Common myeloid progenitor, CD34-positive (primary cell): ENCODE data around the gene CGGBP1.

Experiments
- CTCF ChIA-PET: fragments of 350-600 bp; sonication (Branson Sonifier 250); formaldehyde crosslinking; loops from one replicate; lab custom pipeline; 2021; ENCODE audit warnings: antibody characterized with exemption; lab: Charles Lee
- POLR2A ChIA-PET: fragments of 350-600 bp; sonication (Branson Sonifier 250); formaldehyde crosslinking; loops from one replicate; lab custom pipeline; 2021; ENCODE audit warnings: antibody characterized with exemption; lab: Charles Lee
- DNase-seq, 3 donors: peaks; one replicate each; pipeline versions ENCODE4 v3.0.0 to v3.0.0-alpha.2; 2013
- H3K27ac ChIP-seq, 2 experiments: 1 replicate in 1 of 2; 2 replicates in 1 of 2; pipeline ENCODE4 v1.7.0; 2013; ENCODE audit warnings: inconsistent platforms in 2 of 2, low read length in 2 of 2, mild to moderate bottlenecking in 2 of 2, low read depth in 1 of 2, moderate library complexity in 1 of 2; ENCODE audit not compliant: severe bottlenecking in 2 of 2, insufficient read depth in 1 of 2, poor library complexity in 1 of 2
- H3K27me3 ChIP-seq, 5 experiments: replicated peaks in 2 of 5; 1 replicate in 3 of 5; 2 replicates in 2 of 5; pipeline versions ENCODE4 v1.6.1 to v1.7.0; 2013; ENCODE audit warnings: low read length in 4 of 5, mild to moderate bottlenecking in 2 of 5, moderate library complexity in 2 of 5, inconsistent platforms in 1 of 5; ENCODE audit not compliant: insufficient read depth in 5 of 5, control insufficient read depth in 4 of 5
- H3K36me3 ChIP-seq, 4 experiments: 1 replicate in 2 of 4; 2 replicates in 2 of 4; pipeline versions ENCODE4 v1.6.1 to v1.7.0; 2013; ENCODE audit warnings: low read length in 3 of 4, control low read depth in 1 of 4, mild to moderate bottlenecking in 1 of 4; ENCODE audit not compliant: control insufficient read depth in 4 of 4, insufficient read depth in 4 of 4
- H3K4me1 ChIP-seq, 4 experiments: 1 replicate in 3 of 4; 2 replicates in 1 of 4; pipeline versions ENCODE4 v1.6.1 to v1.7.1; 2013; ENCODE audit warnings: low read length in 3 of 4, mild to moderate bottlenecking in 3 of 4, control low read depth in 1 of 4, inconsistent platforms in 1 of 4, moderate library complexity in 1 of 4; ENCODE audit not compliant: control insufficient read depth in 4 of 4, insufficient read depth in 4 of 4; ENCODE audit errors: control extremely low read depth in 1 of 4
- H3K4me3 ChIP-seq, 7 experiments: 1 replicate in 4 of 7; 2 replicates in 3 of 7; pipeline versions ENCODE4 v1.5.1 to v1.7.0; 2013; ENCODE audit warnings: mild to moderate bottlenecking in 7 of 7, low read length in 6 of 7, moderate library complexity in 6 of 7, inconsistent platforms in 2 of 7, low read depth in 2 of 7, control low read depth in 1 of 7; ENCODE audit not compliant: insufficient read depth in 4 of 7, control insufficient read depth in 1 of 7; ENCODE audit errors: extremely low read depth in 1 of 7
- H3K9me3 ChIP-seq, 5 experiments: 1 replicate in 4 of 5; 2 replicates in 1 of 5; pipeline versions ENCODE4 v1.6.1 to v1.7.1; 2013; ENCODE audit warnings: low read length in 4 of 5, mild to moderate bottlenecking in 2 of 5, inconsistent platforms in 1 of 5, low read depth in 1 of 5, moderate library complexity in 1 of 5; ENCODE audit not compliant: control insufficient read depth in 4 of 5, insufficient read depth in 2 of 5; ENCODE audit errors: control extremely low read depth in 1 of 5
- WGBS: methylation state at CpG from one replicate; pipeline ENCODE4 v1.1.5; 2013; ENCODE audit not compliant: insufficient coverage; 5-methylcytosine and 5-hydroxymethylcytosine counted together

Gene CGGBP1

DNA sequence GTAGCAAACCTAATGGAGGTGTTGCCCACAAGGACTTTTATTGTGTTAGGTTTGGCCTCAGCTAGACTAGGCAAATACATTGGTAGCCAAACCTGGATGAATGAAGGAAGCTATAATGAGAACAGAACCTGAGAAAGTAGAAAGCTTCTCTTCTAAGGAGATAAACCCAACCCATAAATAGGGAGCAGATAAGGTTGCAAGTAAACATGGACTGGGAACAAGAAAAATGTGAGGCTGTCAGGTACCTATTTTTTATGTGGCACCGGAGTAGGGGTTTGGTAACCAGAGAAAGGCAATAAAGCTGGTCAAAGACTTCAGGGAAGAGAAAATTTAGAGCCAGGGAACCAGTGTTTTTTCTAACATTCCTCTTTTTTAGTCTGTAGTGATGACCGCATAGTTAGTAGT, 25.3 kb upstream of the CGGBP1 start:
- no peaks in the 10 kb centered on the region for H3K4me1 ChIP-seq
- peaks cover 0 to 5% (median 4%) of the 10 kb centered on the region in 5 experiments for H3K9me3 ChIP-seq
- ChIA-PET CTCF (interaction anchor here (0.7 to 1.0 kb wide), 2 partner anchors 11 to 23 kb away, joined by 3 read pairs; no protein-coding TSS in a partner anchor), POLR2A (no interaction called here)
- no peaks in the 10 kb centered on the region for H3K27me3 ChIP-seq
- H3K4me3 ChIP-seq, result no peak overlapping the region
- H3K36me3 ChIP-seq, result peaks cover 5 to 19% (median 16%) of the 10 kb centered on the region in 4 experiments
- 94% methylated on average over 2 of the region's 2 CpGs for WGBS
- DNase-seq, result no peak
- no peak overlapping the region for H3K27ac ChIP-seq

- POLR2A ChIA-PET, result no interaction called here
- H3K9me3 ChIP-seq, result peaks cover 0 to 5% (median 4%) of the 10 kb centered on the region in 5 experiments
- no peaks in the 10 kb centered on the region for H3K27me3 ChIP-seq
- no peak overlapping the region for H3K27ac ChIP-seq
- peaks cover 4 to 19% (median 14%) of the 10 kb centered on the region in 4 experiments for H3K36me3 ChIP-seq
- no peak overlapping the region for H3K4me3 ChIP-seq
- DNase-seq, result no peak
- CTCF ChIA-PET, result no interaction called here
- no peaks in the 10 kb centered on the region for H3K4me1 ChIP-seq
- 100% methylated on average over 1 of the region's 2 CpGs for WGBS
Observed at GRCh38 chr3:88082854-88083253, 24.0 kb upstream of the CGGBP1 start.

- H3K27me3 ChIP-seq, result no peaks in the 10 kb centered on the region
- no peak overlapping the region for H3K27ac ChIP-seq
- DNase-seq, result no peak
- no CpG with 5 or more reads among the region's 3 CpGs for WGBS
- H3K36me3 ChIP-seq, result peaks cover 0 to 9% (median 5%) of the 10 kb centered on the region in 4 experiments
- POLR2A ChIA-PET, result no interaction called here
- peaks cover 0 to 5% (median 4%) of the 10 kb centered on the region in 5 experiments for H3K9me3 ChIP-seq
- H3K4me3 ChIP-seq, result no peak overlapping the region
- peaks cover 0 to 9% (median 7%) of the 10 kb centered on the region in 4 experiments for H3K4me1 ChIP-seq
- CTCF ChIA-PET, result interaction anchor here (2.0 kb wide), 1 partner anchor 11 kb away, joined by 6 read pairs; no protein-coding TSS in a partner anchor
Observed at GRCh38 chr3:88078932-88079331, 20.1 kb upstream of the CGGBP1 start.

GRCh38 chr3:88076712-88077111, 17.9 kb upstream of the CGGBP1 start:
- Histone ChIP-seq H3K36me3 (peaks cover 2 to 16% (median 7%) of the 10 kb centered on the region in 4 experiments), H3K27me3 (no peaks in the 10 kb centered on the region), H3K4me1 (peaks cover 0 to 9% (median 7%) of the 10 kb centered on the region in 4 experiments), H3K4me3 (no peak overlapping the region), H3K27ac (no peak overlapping the region), H3K9me3 (peaks cover 5 to 12% (median 7%) of the 10 kb centered on the region in 5 experiments)
- DNase-seq, result peak in 2 of 3 donors; percentile 18 to 55
- CTCF ChIA-PET, result no interaction called here
- POLR2A ChIA-PET, result no interaction called here
- no CpG with 5 or more reads among the region's 1 CpG for WGBS

DNA sequence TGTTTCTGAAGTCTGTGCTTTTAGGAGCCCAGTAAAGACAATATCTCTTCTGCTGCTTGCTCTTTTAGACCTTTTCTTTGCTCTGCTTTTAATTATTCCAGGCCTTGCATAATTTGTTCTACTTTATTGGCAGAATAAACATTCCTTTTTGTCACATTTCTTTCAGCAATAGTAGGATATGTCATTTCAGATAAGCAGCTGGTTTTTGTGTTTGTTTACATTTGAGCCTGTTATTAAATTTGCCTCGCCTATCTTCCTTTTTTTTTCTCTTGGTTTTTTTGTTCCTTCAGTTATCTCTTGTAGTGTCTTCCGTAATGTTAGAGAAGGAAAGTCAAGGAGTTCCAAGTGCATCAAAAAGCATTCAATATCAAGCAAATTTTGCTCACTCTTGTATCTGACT, 16.7 kb upstream of the CGGBP1 start:
- peaks cover 0 to 14% (median 7%) of the 10 kb centered on the region in 5 experiments for H3K9me3 ChIP-seq
- no peaks in the 10 kb centered on the region for H3K27me3 ChIP-seq
- no peak for DNase-seq
- CTCF ChIA-PET, result interaction anchor here (1.0 to 2.2 kb wide), 3 partner anchors 11 to 32 kb away, joined by 3 to 8 read pairs (median 3); no protein-coding TSS in a partner anchor
- POLR2A ChIA-PET, result no interaction called here
- peaks cover 0 to 9% (median 8%) of the 10 kb centered on the region in 4 experiments for H3K36me3 ChIP-seq
- H3K27ac ChIP-seq, result peak overlapping the region; percentile 21 to 29
- no peak overlapping the region for H3K4me3 ChIP-seq
- peaks cover 0 to 9% (median 7%) of the 10 kb centered on the region in 4 experiments for H3K4me1 ChIP-seq
- WGBS, result no CpG with 5 or more reads among the region's 2 CpGs

DNA sequence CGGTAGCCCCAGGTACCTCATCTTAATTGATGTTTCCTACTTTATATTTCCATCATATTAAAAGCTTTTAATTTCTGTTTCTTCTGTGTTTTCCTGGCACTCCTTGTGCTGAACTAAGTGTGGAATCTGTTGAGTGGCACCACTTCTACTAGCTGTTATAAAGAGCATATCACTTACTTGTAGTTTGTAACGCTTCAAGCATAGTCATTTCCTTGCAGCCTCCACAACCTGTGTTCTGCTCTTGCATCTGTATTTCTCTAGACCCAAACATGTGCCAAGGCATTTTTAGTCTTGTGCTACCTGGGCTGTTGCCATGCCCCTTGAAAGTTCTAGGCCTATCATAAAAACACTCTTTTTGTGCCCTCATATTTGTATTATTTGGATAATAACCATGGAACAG, 16.3 kb upstream of the CGGBP1 start:
- Histone ChIP-seq H3K27me3 (no peaks in the 10 kb centered on the region), H3K9me3 (peaks cover 0 to 14% (median 7%) of the 10 kb centered on the region in 5 experiments), H3K36me3 (peaks cover 0 to 12% (median 8%) of the 10 kb centered on the region in 4 experiments), H3K4me1 (peaks cover 0 to 9% (median 7%) of the 10 kb centered on the region in 4 experiments), H3K27ac (peak overlapping the region; percentile 21 to 29), H3K4me3 (no peak overlapping the region)
- ChIA-PET CTCF (interaction anchor here (1.0 to 2.2 kb wide), 3 partner anchors 11 to 32 kb away, joined by 3 to 8 read pairs (median 3); no protein-coding TSS in a partner anchor), POLR2A (no interaction called here)
- WGBS, result 26% methylated on average over 2 of the region's 2 CpGs
- DNase-seq, result peak in 2 of 3 donors; percentile 35 to 56

GRCh38 chr3:88061746-88062145, 2.9 kb upstream of the CGGBP1 start:
- POLR2A ChIA-PET, result no interaction called here
- peak overlapping the region in 6 of 7 experiments; percentile 19 to 99 (median 95) for H3K4me3 ChIP-seq
- no peaks in the 10 kb centered on the region for H3K9me3 ChIP-seq
- peaks cover 0 to 8% (median 2%) of the 10 kb centered on the region in 4 experiments for H3K36me3 ChIP-seq
- H3K27ac ChIP-seq, result peak overlapping the region in 1 of 2 experiments; percentile 93
- CTCF ChIA-PET, result interaction anchor here (1.1 to 3.0 kb wide), 3 partner anchors 30 to 56 kb away, joined by 3 to 7 read pairs (median 3); no protein-coding TSS in a partner anchor
- no CpG with 5 or more reads among the region's 1 CpG for WGBS
- H3K27me3 ChIP-seq, result no peaks in the 10 kb centered on the region
- peaks cover 14 to 53% (median 35%) of the 10 kb centered on the region in 4 experiments for H3K4me1 ChIP-seq
- DNase-seq, result peak in 2 of 3 donors; percentile 61 to 74
